GM18508 (cell line): ENCODE data around the gene TNK1.
"Not testable (repeated sequence)": the region's sequence is repeated elsewhere in the genome, so short reads cannot be mapped to it uniquely, and the experiment has no call there.

Experiments
- ATAC-seq: cut with Tn5 transposase; IDR thresholded peaks from one replicate; pipeline ENCODE4 v1.9.1; 2021; ENCODE audit warnings: moderate number of reproducible peaks; ENCODE audit not compliant: insufficient read depth, unreplicated experiment

Gene TNK1

GRCh38 chr17:7354262-7354843, 26.5 kb upstream of the TNK1 start:
- ATAC-seq, result no peak

- ATAC-seq, result no peak
These were observed 25.8 kb upstream of the TNK1 start, which contains the start of gene TMEM95 for GRCh38 chr17:7355053-7355452. TMEM95 (plus strand) TSS chr17:7355156; CDS start chr17:7355205, 49 bp downstream.

- ATAC-seq, result no peak
These were observed 25.3 kb upstream of the TNK1 start for GRCh38 chr17:7355573-7355972.

GRCh38 chr17:7356072-7356549, 24.8 kb upstream of the TNK1 start:
- no peak for ATAC-seq

- no peak for ATAC-seq
These were observed 24.1 kb upstream of the TNK1 start for GRCh38 chr17:7356756-7357155.

- ATAC-seq, result no peak
These were observed 23.5 kb upstream of the TNK1 start for GRCh38 chr17:7357381-7357780.

- no peak for ATAC-seq
These were observed 19.0 kb upstream of the TNK1 start for GRCh38 chr17:7361906-7362305.

GRCh38 chr17:7363311-7363710, 17.6 kb upstream of the TNK1 start:
- no peak for ATAC-seq

GRCh38 chr17:7365963-7366362, 14.9 kb upstream of the TNK1 start:
- not testable (repeated sequence) for ATAC-seq

- no peak for ATAC-seq
These were observed 13.8 kb upstream of the TNK1 start for GRCh38 chr17:7367083-7367482.

GRCh38 chr17:7367918-7368598, 12.8 kb upstream of the TNK1 start:
- ATAC-seq, result no peak

GRCh38 chr17:7368599-7368994, 12.3 kb upstream of the TNK1 start:
- ATAC-seq, result not testable (repeated sequence)

- ATAC-seq, result no peak
These were observed 11.1 kb upstream of the TNK1 start for GRCh38 chr17:7369825-7370224.

GRCh38 chr17:7370853-7371252, 10.0 kb upstream of the TNK1 start:
- no peak for ATAC-seq

- no peak for ATAC-seq
These were observed 6.5 kb upstream of the TNK1 start for GRCh38 chr17:7374353-7374752.

- ATAC-seq, result no peak
These were observed 1.8 kb upstream of the TNK1 start for GRCh38 chr17:7379134-7379533.

- ATAC-seq, result no peak
These were observed 568 bp upstream of the TNK1 start for GRCh38 chr17:7380321-7380720.

GRCh38 chr17:7382901-7383300, 2.0 kb downstream of the TNK1 start:
- no peak for ATAC-seq

GRCh38 chr17:7383371-7383741, 2.5 kb downstream of the TNK1 start:
- ATAC-seq, result no peak

GRCh38 chr17:7383742-7384488, 3.0 kb downstream of the TNK1 start:
- no peak for ATAC-seq

- ATAC-seq, result no peak
These were observed 3.7 kb downstream of the TNK1 start for GRCh38 chr17:7384489-7385081.
